Measurements from ENCODE around the gene AVPI1. TPM values are rescaled to one million over a fixed set of nuclear protein-coding genes. Genes with fewer than 3 reads are reported as not detected.

Gene AVPI1
- total RNA-seq, 1 experiment from 2014 or later, result 6.5 TPM

- Histone ChIP-seq H4K8ac (replicated peaks; ENCODE audit: insufficient read length, low read depth, low read length) (no peak overlapping the region), H2AK5ac (ENCODE audit: insufficient read length, low read length) (no peak overlapping the region), H3K9me3 (ENCODE audit: control insufficient read depth, low read depth, low read length) (no peaks in the 10 kb centered on the region), H3K4me2 (ENCODE audit: insufficient read depth, insufficient read length, low read length) (no peak overlapping the region), H2AFZ (ENCODE audit: low read length) (no peak overlapping the region), H3K23ac (ENCODE audit: insufficient read length, low read depth, low read length) (no peak overlapping the region), H4K91ac (ENCODE audit: insufficient read length, low read depth, low read length) (no peak overlapping the region), H3K27ac (ENCODE audit: insufficient read length, low read depth, low read length) (no peak overlapping the region), H2BK120ac (ENCODE audit: low read depth, low read length, poor library complexity, severe bottlenecking) (no peak overlapping the region), H3K79me2 (ENCODE audit: insufficient read depth, low read length) (no peaks in the 10 kb centered on the region), H2BK5ac (ENCODE audit: insufficient read length, low read length) (no peak overlapping the region), H3K9ac (ENCODE audit: extremely low read depth, insufficient read length, low read length) (no peak overlapping the region), H3T11ph (ENCODE audit: low read length) (no peak overlapping the region), H3K4me1 (ENCODE audit: insufficient read depth, low read length) (no peaks in the 10 kb centered on the region), H3K27me3 (ENCODE audit: insufficient read depth, low read length) (no peaks in the 10 kb centered on the region), H4K20me1 (ENCODE audit: control insufficient read depth, insufficient read depth, insufficient read length) (no peaks in the 10 kb centered on the region), H2BK12ac (ENCODE audit: insufficient read length, low read depth, low read length) (no peak overlapping the region), H2BK15ac (ENCODE audit: low read depth, low read length) (no peak overlapping the region), H2BK20ac (ENCODE audit: low read depth, low read length, poor library complexity, severe bottlenecking) (no peak overlapping the region), H3K18ac (ENCODE audit: insufficient read length, low read depth, low read length) (no peak overlapping the region), H4K5ac (ENCODE audit: insufficient read length, low read depth, low read length) (no peak overlapping the region), H3K14ac (ENCODE audit: insufficient read depth, low read length) (no peak overlapping the region), H3K4ac (ENCODE audit: low read depth, low read length) (no peak overlapping the region), H3K23me2 (ENCODE audit: insufficient read length, low read depth, low read length, poor library complexity, severe bottlenecking) (no peaks in the 10 kb centered on the region), H3K56ac (ENCODE audit: insufficient read length, low read depth, low read length) (no peak overlapping the region), H3K79me1 (ENCODE audit: insufficient read depth, low read depth, low read length, poor library complexity, severe bottlenecking) (no peaks in the 10 kb centered on the region)
- no peak for DNase-seq
- H3K27ac Mint-ChIP-seq, result peak overlapping the region in 2 of 3 experiments; percentile 70 to 85; a peak in 3 of 7 replicates
- WGBS (ENCODE audit: extremely low coverage, insufficient read length, low lambda C conversion rate), result no CpG with 5 or more reads among the region's 8 CpGs
- H3K4me1 Mint-ChIP-seq, result no peaks in the 10 kb centered on the region
- H3K36me3 Mint-ChIP-seq (ENCODE audit: insufficient read depth in 1 of 3, low read depth in 3 of 3), result peaks cover 23 to 73% (median 59%) of the 10 kb centered on the region in 3 experiments
- TF ChIP-seq, protein P1, sequence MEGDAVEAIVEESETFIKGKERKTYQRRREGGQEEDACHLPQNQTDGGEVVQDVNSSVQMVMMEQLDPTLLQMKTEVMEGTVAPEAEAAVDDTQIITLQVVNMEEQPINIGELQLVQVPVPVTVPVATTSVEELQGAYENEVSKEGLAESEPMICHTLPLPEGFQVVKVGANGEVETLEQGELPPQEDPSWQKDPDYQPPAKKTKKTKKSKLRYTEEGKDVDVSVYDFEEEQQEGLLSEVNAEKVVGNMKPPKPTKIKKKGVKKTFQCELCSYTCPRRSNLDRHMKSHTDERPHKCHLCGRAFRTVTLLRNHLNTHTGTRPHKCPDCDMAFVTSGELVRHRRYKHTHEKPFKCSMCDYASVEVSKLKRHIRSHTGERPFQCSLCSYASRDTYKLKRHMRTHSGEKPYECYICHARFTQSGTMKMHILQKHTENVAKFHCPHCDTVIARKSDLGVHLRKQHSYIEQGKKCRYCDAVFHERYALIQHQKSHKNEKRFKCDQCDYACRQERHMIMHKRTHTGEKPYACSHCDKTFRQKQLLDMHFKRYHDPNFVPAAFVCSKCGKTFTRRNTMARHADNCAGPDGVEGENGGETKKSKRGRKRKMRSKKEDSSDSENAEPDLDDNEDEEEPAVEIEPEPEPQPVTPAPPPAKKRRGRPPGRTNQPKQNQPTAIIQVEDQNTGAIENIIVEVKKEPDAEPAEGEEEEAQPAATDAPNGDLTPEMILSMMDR (conservative IDR thresholded peaks at IDR 0.05), result no peak
- no peaks in the 10 kb centered on the region for H3K27me3 Mint-ChIP-seq (ENCODE audit: low read depth)
- no peak overlapping the region for H3K4me3 Mint-ChIP-seq
- no peaks in the 10 kb centered on the region for H3K9me3 Mint-ChIP-seq
Measured at GRCh38 chr10:97673736-97674525, 13.1 kb downstream of the AVPI1 start.

All from H9 (cell line).